ENCODE measurements around the gene DNAAF1.

DNA sequence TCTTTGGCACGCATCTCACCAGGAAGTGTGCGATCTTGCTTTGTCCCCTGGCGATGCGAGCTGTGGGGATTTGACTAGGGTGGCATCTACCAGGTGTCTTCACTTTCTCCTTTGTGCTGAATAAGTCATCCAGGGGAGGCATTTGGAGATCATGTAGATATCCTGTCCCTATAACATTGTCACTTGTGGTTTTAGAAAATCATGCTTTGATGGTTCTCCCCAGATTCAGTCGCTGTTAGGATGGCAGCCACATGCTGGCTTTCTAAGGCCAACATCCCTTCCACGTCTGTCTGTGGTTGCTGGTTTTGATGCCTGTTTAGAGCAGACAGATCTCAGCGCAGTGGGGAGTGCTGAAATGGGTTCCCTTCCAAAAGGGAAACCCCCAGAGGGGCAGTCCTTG lies 48.4 kb downstream of the DNAAF1 start:
- TF ChIP-seq, protein P1, sequence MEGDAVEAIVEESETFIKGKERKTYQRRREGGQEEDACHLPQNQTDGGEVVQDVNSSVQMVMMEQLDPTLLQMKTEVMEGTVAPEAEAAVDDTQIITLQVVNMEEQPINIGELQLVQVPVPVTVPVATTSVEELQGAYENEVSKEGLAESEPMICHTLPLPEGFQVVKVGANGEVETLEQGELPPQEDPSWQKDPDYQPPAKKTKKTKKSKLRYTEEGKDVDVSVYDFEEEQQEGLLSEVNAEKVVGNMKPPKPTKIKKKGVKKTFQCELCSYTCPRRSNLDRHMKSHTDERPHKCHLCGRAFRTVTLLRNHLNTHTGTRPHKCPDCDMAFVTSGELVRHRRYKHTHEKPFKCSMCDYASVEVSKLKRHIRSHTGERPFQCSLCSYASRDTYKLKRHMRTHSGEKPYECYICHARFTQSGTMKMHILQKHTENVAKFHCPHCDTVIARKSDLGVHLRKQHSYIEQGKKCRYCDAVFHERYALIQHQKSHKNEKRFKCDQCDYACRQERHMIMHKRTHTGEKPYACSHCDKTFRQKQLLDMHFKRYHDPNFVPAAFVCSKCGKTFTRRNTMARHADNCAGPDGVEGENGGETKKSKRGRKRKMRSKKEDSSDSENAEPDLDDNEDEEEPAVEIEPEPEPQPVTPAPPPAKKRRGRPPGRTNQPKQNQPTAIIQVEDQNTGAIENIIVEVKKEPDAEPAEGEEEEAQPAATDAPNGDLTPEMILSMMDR (IDR thresholded peaks at IDR 0.05), result no peak
- TF ChIP-seq TCF7L2 (IDR thresholded peaks at IDR 0.05; ENCODE audit: low read depth, low read length) (no peak), SIN3A (IDR thresholded peaks at IDR 0.05; ENCODE audit: borderline replicate concordance, insufficient read depth, low read depth, low read length) (no peak)
- TF ChIP-seq, protein P2, sequence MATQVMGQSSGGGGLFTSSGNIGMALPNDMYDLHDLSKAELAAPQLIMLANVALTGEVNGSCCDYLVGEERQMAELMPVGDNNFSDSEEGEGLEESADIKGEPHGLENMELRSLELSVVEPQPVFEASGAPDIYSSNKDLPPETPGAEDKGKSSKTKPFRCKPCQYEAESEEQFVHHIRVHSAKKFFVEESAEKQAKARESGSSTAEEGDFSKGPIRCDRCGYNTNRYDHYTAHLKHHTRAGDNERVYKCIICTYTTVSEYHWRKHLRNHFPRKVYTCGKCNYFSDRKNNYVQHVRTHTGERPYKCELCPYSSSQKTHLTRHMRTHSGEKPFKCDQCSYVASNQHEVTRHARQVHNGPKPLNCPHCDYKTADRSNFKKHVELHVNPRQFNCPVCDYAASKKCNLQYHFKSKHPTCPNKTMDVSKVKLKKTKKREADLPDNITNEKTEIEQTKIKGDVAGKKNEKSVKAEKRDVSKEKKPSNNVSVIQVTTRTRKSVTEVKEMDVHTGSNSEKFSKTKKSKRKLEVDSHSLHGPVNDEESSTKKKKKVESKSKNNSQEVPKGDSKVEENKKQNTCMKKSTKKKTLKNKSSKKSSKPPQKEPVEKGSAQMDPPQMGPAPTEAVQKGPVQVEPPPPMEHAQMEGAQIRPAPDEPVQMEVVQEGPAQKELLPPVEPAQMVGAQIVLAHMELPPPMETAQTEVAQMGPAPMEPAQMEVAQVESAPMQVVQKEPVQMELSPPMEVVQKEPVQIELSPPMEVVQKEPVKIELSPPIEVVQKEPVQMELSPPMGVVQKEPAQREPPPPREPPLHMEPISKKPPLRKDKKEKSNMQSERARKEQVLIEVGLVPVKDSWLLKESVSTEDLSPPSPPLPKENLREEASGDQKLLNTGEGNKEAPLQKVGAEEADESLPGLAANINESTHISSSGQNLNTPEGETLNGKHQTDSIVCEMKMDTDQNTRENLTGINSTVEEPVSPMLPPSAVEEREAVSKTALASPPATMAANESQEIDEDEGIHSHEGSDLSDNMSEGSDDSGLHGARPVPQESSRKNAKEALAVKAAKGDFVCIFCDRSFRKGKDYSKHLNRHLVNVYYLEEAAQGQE (IDR thresholded peaks at IDR 0.05; ENCODE audit: insufficient read depth in 1 of 2, low read depth in 2 of 2, low read length in 1 of 2), result no peak
